ENCODE data around the gene SORBS1.

SORBS1 gene

GRCh38 chr10:95308389-95309302 is 252.5 kb downstream of the SORBS1 start (continued):
- TF ChIP-seq PRDM2 (tag by site-specific recombination; IDR thresholded peaks at IDR 0.05; ENCODE audit: borderline replicate concordance) (no peak), ZNF324 (tag by site-specific recombination; IDR thresholded peaks at IDR 0.05) (peak; percentile 44; the same call in 1 of the 2 replicates), PRDM6 (tag by site-specific recombination; IDR thresholded peaks at IDR 0.05) (peak; percentile 97), BCL11A (tag by site-specific recombination; IDR thresholded peaks at IDR 0.05; ENCODE audit: low read depth) (peak; percentile 92), WT1 (tag by site-specific recombination; IDR thresholded peaks at IDR 0.05) (peak; percentile 83), ZNF169 (tag by site-specific recombination; IDR thresholded peaks at IDR 0.05) (no peak), ZNF112 (tag by site-specific recombination; IDR thresholded peaks at IDR 0.05) (no peak), AEBP2 (tag by site-specific recombination; IDR thresholded peaks at IDR 0.05; ENCODE audit: borderline replicate concordance) (no peak), SP2 (tag by site-specific recombination; IDR thresholded peaks at IDR 0.05) (no peak), ZNF529 (tag by site-specific recombination; IDR thresholded peaks at IDR 0.05; ENCODE audit: insufficient replicate concordance) (no peak), ZNF747 (tag by site-specific recombination; IDR thresholded peaks at IDR 0.05) (no peak), ZNF76 (tag by site-specific recombination; IDR thresholded peaks at IDR 0.05; ENCODE audit: borderline replicate concordance, low read depth) (no peak), OVOL3 (tag by site-specific recombination; IDR thresholded peaks at IDR 0.05) (no peak), ZNF335 (tag by site-specific recombination; conservative IDR thresholded peaks at IDR 0.05) (peak; percentile 48; the same call in 1 of the 2 replicates), PRDM10 (tag by site-specific recombination; IDR thresholded peaks at IDR 0.05) (peak; percentile 90), ZNF184 (tag by site-specific recombination; IDR thresholded peaks at IDR 0.05) (peak; percentile 70), ZNF514 (tag by site-specific recombination; IDR thresholded peaks at IDR 0.05) (no peak), ZFP41 (tag by site-specific recombination; IDR thresholded peaks at IDR 0.05; ENCODE audit: borderline replicate concordance) (no peak), KLF17 (tag by site-specific recombination; IDR thresholded peaks at IDR 0.05) (peak; percentile 93), ZFHX2 (tag by site-specific recombination; conservative IDR thresholded peaks at IDR 0.05) (peak; percentile 33), ZNF221 (tag by site-specific recombination; IDR thresholded peaks at IDR 0.05; ENCODE audit: borderline replicate concordance) (no peak), ZNF837 (tag by site-specific recombination; IDR thresholded peaks at IDR 0.05) (no peak)

Measured in HEK293 (cell line).